ENCODE measurements around the gene CCL24. TPM values are rescaled to one million over a fixed set of nuclear protein-coding genes. Genes with fewer than 3 reads are reported as not detected.
"Not testable (repeated sequence)": the region's sequence is repeated elsewhere in the genome, so short reads cannot be mapped to it uniquely, and the experiment has no call there.

The CCL24 gene
- polyA plus RNA-seq, 1 donor (not counting 4 experiments of a cell fraction or from before 2014, with no cell fraction given), result not detected

GRCh38 chr7:75849573-75849972 lies 36.0 kb upstream of the CCL24 start:
- no peak overlapping the region for H3K9ac ChIP-seq (ENCODE audit: control insufficient read depth, extremely low read depth, insufficient read depth, low read length)
- no peaks in the 10 kb centered on the region for H3K79me2 ChIP-seq (ENCODE audit: control insufficient read depth, insufficient read depth, low read length)
- H3K36me3 ChIP-seq (ENCODE audit: control insufficient read depth in 2 of 2, extremely low read depth in 1 of 2, insufficient read depth in 2 of 2, low read length in 2 of 2), result no peaks in the 10 kb centered on the region
- dilution Hi-C loops (cut with MboI; ENCODE audit: extremely low pct_ligation_motif_present, low sequenced_read_pairs), result no loop called here
- H3K4me3 ChIP-seq (ENCODE audit: control insufficient read depth in 2 of 3, extremely low read depth in 1 of 3, insufficient read depth in 2 of 3, low read depth in 1 of 3, low read length in 3 of 3), result no peak overlapping the region
- no peaks in the 10 kb centered on the region for H4K20me1 ChIP-seq (ENCODE audit: control insufficient read depth, extremely low read depth, insufficient read depth, low read length)
- H3K9me1 ChIP-seq (ENCODE audit: control insufficient read depth, extremely low read depth, insufficient read depth, low read length), result no peaks in the 10 kb centered on the region
- H3K27ac ChIP-seq (ENCODE audit: control insufficient read depth, insufficient read depth, low read length), result no peak overlapping the region
- no peaks in the 10 kb centered on the region for H3K27me3 ChIP-seq (ENCODE audit: control insufficient read depth, extremely low read depth, insufficient read depth, low read length)
- H3K4me2 ChIP-seq (ENCODE audit: control insufficient read depth, extremely low read depth, insufficient read depth, low read depth, low read length), result no peak overlapping the region
- H2AFZ ChIP-seq (ENCODE audit: control insufficient read depth, low read length), result no peak overlapping the region
- FAIRE-seq (no peak), DNase-seq (ENCODE audit: low read depth, low spot score) (no peak)
- H3K9me3 ChIP-seq (ENCODE audit: control insufficient read depth, low read depth, low read length), result no peaks in the 10 kb centered on the region
- TF ChIP-seq CTCF (optimal IDR thresholded peaks at IDR 0.05 in 1 of 3, IDR thresholded peaks at IDR 0.05 in 1 of 3, conservative IDR thresholded peaks at IDR 0.05 in 1 of 3; ENCODE audit: extremely low read depth in 1 of 3, insufficient read depth in 2 of 3, low read length in 3 of 3), result no peak
- no peak for TF ChIP-seq EZH2 (IDR thresholded peaks at IDR 0.05; ENCODE audit: low read length)
- no peaks in the 10 kb centered on the region for H3K4me1 ChIP-seq (ENCODE audit: control insufficient read depth, extremely low read depth, insufficient read depth, low read length)

- Histone ChIP-seq H3K79me2 (ENCODE audit: control insufficient read depth, insufficient read depth, low read length) (no peaks in the 10 kb centered on the region), H3K27me3 (ENCODE audit: control insufficient read depth, extremely low read depth, insufficient read depth, low read length) (no peaks in the 10 kb centered on the region), H3K27ac (ENCODE audit: control insufficient read depth, insufficient read depth, low read length) (no peak overlapping the region), H4K20me1 (ENCODE audit: control insufficient read depth, extremely low read depth, insufficient read depth, low read length) (no peaks in the 10 kb centered on the region), H3K4me3 (ENCODE audit: control insufficient read depth in 2 of 3, extremely low read depth in 1 of 3, insufficient read depth in 2 of 3, low read depth in 1 of 3, low read length in 3 of 3) (no peak overlapping the region), H3K36me3 (ENCODE audit: control insufficient read depth in 2 of 2, extremely low read depth in 1 of 2, insufficient read depth in 2 of 2, low read length in 2 of 2) (no peaks in the 10 kb centered on the region), H2AFZ (ENCODE audit: control insufficient read depth, low read length) (no peak overlapping the region), H3K9ac (ENCODE audit: control insufficient read depth, extremely low read depth, insufficient read depth, low read length) (no peak overlapping the region), H3K9me1 (ENCODE audit: control insufficient read depth, extremely low read depth, insufficient read depth, low read length) (no peaks in the 10 kb centered on the region), H3K4me1 (ENCODE audit: control insufficient read depth, extremely low read depth, insufficient read depth, low read length) (peaks cover 8% of the 10 kb centered on the region), H3K9me3 (ENCODE audit: control insufficient read depth, low read depth, low read length) (no peaks in the 10 kb centered on the region), H3K4me2 (ENCODE audit: control insufficient read depth, extremely low read depth, insufficient read depth, low read depth, low read length) (no peak overlapping the region)
- TF ChIP-seq EZH2 (IDR thresholded peaks at IDR 0.05; ENCODE audit: low read length) (no peak), CTCF (optimal IDR thresholded peaks at IDR 0.05 in 1 of 3, IDR thresholded peaks at IDR 0.05 in 1 of 3, conservative IDR thresholded peaks at IDR 0.05 in 1 of 3; ENCODE audit: extremely low read depth in 1 of 3, insufficient read depth in 2 of 3, low read length in 3 of 3) (no peak)
- FAIRE-seq (no peak), DNase-seq (ENCODE audit: low read depth, low spot score) (no peak)
- dilution Hi-C loops (cut with MboI; ENCODE audit: extremely low pct_ligation_motif_present, low sequenced_read_pairs), result no loop called here
These were observed 34.1 kb upstream of the CCL24 start for GRCh38 chr7:75847707-75848106.

- H3K27me3 ChIP-seq (ENCODE audit: control insufficient read depth, extremely low read depth, insufficient read depth, low read length); DNase-seq (ENCODE audit: low read depth, low spot score); H3K9ac ChIP-seq (ENCODE audit: control insufficient read depth, extremely low read depth, insufficient read depth, low read length); dilution Hi-C loops (cut with MboI; ENCODE audit: extremely low pct_ligation_motif_present, low sequenced_read_pairs); H3K4me2 ChIP-seq (ENCODE audit: control insufficient read depth, extremely low read depth, insufficient read depth, low read depth, low read length); H3K79me2 ChIP-seq (ENCODE audit: control insufficient read depth, insufficient read depth, low read length); H2AFZ ChIP-seq (ENCODE audit: control insufficient read depth, low read length); H3K4me3 ChIP-seq (ENCODE audit: control insufficient read depth in 2 of 3, extremely low read depth in 1 of 3, insufficient read depth in 2 of 3, low read depth in 1 of 3, low read length in 3 of 3); H3K36me3 ChIP-seq (ENCODE audit: control insufficient read depth in 2 of 2, extremely low read depth in 1 of 2, insufficient read depth in 2 of 2, low read length in 2 of 2); H4K20me1 ChIP-seq (ENCODE audit: control insufficient read depth, extremely low read depth, insufficient read depth, low read length); H3K9me1 ChIP-seq (ENCODE audit: control insufficient read depth, extremely low read depth, insufficient read depth, low read length); H3K9me3 ChIP-seq (ENCODE audit: control insufficient read depth, low read depth, low read length); FAIRE-seq; H3K27ac ChIP-seq (ENCODE audit: control insufficient read depth, insufficient read depth, low read length): not testable (repeated sequence)
- peaks cover 12% of the 10 kb centered on the region for H3K4me1 ChIP-seq (ENCODE audit: control insufficient read depth, extremely low read depth, insufficient read depth, low read length)
These were observed 31.5 kb upstream of the CCL24 start for GRCh38 chr7:75845132-75845531.
